ENCODE measurements around the gene DECR2.

GRCh38 chr16:442976-443375 is 41.3 kb downstream of the DECR2 start:
- TF ChIP-seq CTCF (IDR thresholded peaks at IDR 0.05; ENCODE audit: low read depth, low read length, poor library complexity, severe bottlenecking) = no peak
- TF ChIP-seq EZH2phosphoT487 (IDR thresholded peaks at IDR 0.05; ENCODE audit: borderline replicate concordance, low read length) = no peak
